ENCODE results near the gene OR6K3.

Gene OR6K3

GRCh38 chr1:158686111-158687009, 34.2 kb downstream of the OR6K3 start, which contains the start of gene SPTA1:
SPTA1 (minus strand) TSS chr1:158686715; CDS start chr1:158686517, 198 bp downstream.
- DNase-seq, result no peak

GRCh38 chr1:158685085-158685484, 35.4 kb downstream of the OR6K3 start:
- no peak for DNase-seq

DNA sequence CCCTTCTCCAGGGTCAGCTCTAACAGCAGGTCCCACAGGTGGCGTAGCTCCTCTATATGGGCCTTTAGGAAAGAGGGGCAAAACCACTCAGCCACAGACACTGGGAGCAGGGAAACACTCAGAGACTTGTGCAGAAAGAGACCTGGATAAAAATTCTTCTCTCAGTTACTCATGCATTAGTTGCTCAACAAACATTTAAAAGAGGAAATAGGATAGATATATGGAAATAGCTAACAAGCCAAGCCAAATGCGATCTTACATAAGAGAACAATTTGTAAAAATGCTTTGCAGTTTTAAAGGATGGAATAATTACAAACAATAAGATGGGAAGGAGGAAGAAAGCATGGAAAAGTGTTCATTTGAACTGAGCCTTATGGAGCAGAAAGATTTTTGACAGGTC, 38.9 kb downstream of the OR6K3 start:
- no peak for DNase-seq

DNA sequence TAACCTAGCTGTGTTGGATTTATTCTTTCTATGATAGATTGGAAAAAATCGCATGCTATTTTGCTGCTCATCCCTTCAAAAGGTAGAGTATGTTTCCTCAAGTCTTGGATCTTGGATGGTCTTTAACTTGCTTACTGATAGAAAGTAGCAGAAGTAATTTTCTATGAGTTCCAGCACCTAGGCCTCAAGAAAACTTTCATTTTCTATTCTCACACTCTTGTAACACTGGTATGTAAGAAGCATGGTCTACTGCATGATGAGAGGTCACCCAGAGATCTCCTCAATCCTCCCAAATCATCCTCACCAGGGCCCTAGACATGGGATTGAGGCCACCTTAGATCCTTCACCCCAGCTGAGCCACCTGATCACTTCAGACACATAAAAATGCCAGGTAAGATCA, 41.2 kb downstream of the OR6K3 start:
- no peak for DNase-seq

DNA sequence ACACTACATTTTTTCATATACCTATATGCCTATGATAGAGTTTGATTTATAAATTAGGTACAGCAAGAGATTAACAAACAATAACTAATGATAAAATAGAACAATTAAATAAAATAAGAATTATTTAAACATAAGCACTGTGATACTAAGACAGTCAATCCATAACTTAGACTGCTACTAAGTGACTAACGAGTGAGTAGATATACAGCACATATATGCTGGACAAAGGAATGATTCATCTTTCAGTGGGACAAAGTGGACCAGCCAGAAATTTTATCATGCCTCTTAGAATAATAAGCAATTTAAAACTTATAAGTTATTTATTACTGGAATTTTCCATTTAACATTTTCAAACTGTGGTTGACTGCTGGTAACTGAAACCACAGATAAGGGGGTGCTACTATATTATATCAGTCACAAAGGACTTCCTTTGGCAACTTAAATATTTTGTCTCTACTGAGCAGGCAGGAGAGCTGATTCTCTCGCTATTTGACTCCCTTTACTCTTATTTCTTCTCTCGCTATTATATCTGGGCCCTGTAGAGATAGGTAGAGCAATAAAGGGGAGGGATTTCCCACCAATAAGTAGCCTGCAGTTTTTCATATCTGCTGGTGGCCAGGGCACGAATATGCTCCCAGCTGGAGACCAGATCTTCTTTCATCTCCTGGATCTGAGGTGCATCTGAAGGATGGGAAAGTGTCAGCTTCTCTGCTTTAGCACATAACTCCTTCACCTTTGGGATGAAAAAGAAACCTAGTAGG, 44.8 kb downstream of the OR6K3 start:
- no peak for DNase-seq

DNA sequence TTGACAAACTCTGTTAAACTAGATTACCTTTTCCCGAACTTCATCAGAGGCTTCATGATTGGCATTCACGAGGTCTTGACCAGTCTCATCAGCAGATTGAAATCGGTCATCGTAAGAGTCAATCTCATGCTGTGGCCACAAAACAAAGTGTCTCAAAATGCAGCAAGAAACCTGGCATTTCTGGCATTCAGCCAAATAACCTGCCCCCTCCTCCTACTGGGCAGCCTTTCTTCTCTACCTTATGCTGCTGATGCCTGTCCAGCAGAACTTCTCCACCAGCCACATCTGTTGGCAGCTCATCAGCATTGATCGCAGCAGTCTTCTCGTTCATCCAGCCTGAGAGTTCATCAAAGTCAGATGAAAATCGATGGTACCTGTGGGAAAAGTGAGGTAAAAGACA, 46.2 kb downstream of the OR6K3 start:
- no peak for DNase-seq
